ENCODE measurements around the gene RNF220.
A peak's percentile ranks its signal among the peaks of the same experiment; 100 is the strongest.

The RNF220 gene

DNA sequence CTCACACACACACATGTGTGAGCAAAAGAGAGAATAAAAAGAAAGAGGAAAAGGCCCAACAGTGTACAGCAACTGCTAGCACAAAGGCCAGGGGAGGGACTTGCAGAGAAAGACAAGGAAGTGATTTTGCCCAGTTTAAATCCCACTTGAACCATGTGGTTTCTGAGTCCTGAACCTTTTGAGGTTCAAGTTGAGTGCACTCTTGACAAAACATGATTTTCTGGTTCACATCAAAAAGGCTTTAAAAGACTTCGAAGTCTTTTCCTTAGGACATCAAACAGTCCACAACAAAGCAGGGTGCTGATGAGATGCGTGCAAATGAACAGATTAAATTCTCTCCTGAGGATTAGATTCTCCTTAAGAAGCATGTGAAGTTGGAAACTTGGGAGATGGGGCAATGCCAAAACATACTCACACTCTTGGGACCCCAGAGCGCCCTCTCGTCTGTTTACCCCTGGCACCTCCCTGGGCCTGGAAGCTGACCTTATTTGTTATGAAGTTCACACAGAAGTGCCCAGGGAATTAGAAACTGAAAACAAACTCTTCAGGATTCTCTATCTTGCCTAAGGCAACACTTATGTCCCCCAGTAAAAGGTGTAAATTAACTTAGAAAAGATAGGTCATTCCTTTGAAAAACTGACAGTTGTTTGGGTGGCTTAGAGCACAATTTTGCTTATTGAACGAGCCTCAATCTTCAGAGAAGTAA, 31.5 kb downstream of the RNF220 start:
- peak; percentile 73 for DNase-seq

DNA sequence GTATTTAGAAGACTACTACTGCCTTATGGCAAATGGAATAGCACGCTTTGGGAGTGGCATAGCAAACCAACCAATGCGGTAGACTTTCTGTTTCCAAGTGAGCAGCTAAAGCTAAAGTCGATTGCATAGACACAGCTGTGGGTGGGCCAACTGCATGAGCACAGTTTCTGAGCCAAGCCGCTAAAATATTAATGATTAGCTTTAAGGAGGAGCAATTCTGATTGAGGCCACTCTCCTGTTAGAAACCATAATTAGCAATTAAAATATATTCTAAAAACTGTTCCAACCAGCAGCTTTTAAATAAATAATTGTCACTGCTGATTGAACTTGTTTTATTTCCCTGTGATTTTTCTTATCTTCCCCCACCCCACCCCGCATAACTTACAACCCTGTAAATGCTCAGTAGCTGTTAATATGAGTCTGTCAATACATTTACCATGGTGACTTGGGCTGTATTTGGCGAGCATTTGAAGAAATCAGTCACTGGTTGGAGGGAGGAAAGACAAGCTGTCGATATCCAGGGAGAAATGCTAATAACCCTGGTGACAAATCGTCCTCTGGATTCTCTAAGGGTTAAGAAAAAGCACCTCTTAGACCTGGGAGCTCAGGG, 32.2 kb downstream of the RNF220 start:
- DNase-seq = peak; percentile 34

DNA sequence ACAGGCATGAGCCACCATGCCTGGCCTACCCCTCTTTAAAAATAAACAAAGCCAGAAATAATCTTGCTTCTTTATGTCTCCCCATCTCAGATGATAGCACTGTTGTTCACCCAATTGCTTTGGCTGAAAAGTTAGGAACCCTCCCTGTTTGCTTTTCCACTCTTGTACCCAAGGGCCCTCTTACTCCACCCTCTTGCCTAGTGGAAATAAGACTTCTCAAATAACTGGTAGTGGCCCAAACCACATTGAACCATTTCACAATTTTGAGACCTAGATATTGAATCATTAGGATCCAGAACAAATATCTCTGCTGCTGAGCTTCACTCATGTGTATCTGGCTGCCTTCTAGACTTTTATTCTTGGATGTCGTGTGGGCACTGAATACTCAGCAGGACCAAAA, 37.7 kb downstream of the RNF220 start:
- DNase-seq = no peak

DNA sequence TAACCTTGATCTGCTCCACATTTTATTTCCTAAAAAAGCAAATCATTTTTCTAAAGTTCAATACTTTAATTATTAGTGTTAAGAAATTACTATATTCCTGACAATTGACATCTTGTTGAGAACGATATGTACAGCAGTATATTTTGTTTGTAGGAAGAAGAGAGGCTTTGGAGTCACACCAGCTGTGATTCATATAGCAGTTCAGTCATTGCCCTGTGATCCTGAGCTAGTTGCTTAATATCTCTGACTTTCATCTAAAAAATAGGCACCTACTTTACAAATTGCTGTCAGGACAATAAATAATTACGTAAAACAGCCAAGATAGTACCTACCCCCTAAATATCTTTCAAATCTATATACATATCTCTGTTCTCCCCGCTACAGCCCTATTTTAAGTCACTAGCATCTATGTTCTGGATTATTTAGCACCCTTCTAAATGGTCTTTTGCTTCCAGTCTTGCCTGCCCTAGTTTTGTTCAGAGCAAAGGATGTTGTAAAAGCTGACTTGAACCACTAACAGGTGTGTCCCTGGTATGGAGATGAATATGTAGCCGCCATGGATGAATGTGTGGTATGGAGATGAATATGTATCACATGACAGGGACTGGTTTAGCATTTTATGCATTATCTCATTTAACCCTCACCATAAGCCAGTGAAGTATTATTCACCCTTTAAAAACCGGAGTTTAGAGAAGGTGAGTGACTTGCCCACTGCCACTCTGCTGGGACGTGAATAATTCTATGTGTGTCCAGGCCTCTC, 42.2 kb downstream of the RNF220 start:
- DNase-seq = no peak

DNA sequence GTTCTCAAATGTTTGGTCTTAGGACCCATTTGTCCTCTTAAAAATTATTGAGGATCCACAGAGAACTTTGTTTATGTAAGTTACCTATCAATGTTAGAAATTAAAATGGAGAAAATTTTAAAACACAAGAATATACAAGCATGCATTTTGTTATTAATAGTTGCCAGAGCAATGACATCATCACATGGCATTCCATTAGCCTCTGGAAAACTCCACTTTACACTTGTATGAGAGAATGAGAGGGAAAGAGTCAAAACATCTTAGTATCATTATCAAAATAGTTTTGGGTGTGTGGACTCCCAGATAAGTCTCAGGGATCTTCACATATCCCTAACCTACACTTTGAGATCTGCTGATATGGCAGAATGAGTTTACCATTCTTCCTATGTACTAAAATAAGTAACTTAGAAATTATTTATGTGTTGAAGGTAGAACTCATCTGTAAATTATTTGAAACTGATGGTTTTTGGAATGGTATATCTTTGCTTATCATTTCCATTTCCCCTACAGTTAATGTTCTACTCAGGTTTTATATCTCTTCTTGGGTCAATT, 48.8 kb downstream of the RNF220 start:
- no peak for DNase-seq

DNA sequence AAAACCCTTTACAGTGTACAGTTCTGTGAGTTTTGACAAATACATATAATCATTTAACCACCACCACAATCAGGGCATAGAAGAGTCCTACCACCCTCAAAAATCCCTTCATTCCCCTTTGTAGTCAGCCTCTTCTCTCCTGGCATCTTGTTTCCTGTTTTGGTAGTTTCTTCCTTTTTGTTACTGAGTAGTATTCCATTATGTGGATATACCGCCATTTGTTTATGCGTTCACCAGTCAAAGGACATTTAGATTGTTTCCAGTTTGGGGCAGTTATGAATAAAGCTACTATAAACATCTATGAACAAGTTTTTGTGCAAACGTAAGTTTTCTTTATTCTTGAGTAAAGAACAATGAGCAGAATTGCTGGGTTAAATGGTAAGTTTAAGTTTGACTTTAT, 49.6 kb downstream of the RNF220 start:
- DNase-seq = no peak

DNA sequence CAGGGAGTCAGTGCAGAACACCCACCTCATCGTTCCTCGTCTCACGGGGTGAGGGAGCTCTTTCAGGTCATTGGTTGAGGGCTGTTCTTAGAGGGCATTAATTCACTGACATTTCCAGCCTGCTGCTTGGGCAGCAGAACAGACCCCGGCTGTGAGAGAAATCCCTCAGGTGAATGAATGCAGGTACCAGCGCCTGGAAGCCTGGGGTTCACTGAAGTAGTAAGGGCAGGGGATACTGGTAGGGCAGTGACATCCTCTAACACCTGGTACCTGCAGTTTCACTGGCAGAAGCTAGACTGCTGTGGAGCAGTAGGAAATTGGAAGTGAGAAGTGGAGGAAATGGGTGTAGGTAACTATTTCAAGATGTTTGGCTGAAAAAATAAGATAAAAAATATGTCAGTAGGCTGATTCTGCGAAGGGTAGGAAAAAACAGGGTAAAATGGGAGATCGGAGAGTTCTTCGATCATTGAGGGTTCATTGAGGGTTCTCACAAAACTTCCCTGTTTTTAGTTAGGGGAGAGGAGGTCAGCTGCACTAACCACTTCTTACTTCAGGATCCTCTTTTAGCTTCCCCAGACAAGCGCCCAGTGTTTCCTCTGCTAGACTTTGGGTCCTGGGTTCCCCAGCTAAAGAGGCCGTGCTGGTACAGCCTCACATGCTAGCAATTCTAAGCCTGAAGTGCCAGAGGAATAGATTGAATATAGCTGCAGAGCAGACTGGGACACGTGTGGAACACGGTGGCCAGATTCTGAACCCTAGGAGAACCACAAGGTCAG, 55.2 kb downstream of the RNF220 start:
- no peak for DNase-seq

DNA sequence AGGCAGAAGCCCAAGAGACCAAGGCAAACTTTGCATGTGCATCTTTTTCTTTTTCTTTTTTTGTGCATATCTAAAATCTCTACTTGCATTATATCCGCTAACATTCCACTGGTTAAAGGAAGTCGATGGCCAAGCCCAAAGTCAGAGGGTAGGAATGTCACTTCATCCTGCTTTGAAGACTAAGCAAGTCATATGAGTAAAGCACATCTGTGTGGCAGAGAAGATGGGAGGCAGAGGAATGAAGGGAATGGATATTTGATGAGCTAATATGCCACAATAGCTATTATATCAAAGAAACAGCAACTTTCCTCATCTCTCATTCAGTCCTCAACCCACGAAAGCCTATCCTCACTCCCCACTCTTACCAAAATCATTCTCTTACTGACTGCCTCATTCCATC, 59.3 kb downstream of the RNF220 start:
- DNase-seq = no peak

DNA sequence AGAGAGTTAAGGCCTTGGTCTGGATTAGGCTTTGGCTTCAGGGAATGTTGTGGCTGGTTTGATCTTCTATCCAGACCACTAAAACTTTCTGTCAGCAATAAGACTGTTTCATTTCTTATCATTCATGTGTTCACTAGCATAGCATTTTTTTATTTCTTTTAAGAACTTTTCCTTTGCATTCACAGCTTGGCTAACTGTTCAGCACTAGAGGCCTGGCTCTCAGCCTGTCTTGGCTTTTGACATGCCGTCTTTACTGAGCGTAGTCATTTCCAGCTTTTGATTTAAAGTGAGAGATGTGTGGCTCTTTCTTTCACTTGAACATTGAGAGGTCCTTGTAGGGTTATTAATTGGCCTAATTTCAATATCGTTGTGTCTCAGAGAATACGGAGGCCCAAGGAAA, 62.5 kb downstream of the RNF220 start:
- DNase-seq = no peak

DNA sequence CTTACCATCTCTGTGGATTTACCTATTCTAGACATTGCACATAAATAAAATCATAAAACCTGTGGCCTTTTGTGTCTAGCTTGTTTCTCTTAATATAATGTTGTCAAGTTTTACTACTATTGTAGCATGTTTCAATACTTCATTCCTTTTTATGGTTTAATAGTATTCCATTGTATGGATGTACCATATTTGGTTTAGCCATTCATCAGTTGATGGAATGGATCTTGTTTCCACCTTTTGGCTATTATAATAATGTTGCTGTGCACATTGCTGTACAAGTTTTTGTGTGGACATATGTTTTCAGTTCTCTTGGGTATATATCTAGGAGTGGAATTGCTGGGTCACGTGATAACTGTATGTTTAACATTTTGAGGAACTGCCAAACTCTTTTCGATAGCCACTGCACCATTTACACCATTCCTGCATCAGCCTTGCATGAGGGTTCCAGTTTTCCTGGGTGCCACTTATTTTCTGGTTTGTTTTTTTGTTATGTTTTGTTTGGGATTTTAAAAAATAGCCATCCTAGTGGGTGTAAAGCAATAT, 66.9 kb downstream of the RNF220 start:
- no peak for DNase-seq

DNA sequence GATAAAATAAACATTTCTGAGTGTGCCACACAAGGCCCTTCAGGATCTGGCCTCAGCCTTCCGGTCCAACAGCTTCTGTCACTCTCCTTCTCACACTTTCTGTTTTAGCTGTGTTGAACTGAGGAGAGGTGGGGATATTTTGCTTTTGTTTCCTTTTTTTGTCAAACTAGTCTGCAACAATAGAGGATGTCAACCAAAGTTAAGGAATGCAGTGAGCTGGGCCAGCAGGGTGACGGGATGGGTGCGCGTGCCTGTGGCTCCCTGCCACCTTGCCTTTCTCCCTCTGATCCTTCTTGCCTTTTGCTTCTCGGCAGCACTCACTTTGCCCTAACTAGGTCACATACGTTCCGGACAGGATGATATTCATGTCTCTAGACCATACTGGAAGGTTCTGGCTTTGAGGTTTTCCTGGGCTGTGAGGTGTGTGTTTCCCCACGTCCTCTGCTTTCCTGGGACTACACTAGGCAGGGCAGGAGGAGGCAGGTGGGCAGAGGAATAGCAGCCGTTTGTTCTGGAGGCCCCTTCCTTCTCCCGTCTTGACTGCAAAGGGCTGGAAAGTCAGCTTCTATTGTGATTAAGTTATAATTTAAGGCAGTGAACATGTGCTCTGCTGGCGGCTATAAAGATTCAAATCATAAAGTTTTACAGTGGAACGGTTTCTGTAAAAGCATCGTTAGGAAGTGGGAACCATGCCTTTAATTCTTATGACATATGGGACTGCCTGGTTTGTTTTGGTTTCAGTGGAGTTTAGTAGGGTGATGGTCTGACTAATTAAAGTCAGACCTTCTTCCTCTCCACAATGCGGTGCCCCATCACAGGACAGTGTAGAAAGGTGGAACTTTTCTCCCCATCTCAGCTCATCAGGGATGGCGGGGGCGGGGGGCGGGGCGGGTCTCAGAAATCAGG, 67.8 kb downstream of the RNF220 start:
- DNase-seq = no peak

DNA sequence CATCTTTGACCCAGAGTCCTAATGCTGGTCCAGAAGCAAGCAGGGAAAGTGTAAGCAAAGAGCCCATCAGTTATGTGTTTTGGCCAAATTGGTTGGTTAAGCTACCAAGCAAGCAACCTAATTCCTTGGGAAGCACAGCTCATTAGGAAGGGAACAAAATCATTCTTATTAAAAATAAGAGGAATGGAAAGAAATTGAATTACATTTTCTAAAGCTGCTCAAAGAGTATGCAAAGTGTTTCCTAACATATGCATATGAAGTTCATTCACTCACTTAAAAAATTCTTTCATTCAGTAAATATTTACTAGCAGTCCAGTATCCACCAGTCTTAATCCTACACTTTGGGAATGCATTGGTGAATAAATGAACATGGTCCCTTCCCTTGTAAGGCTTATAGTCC, 71.8 kb downstream of the RNF220 start:
- no peak for DNase-seq

DNA sequence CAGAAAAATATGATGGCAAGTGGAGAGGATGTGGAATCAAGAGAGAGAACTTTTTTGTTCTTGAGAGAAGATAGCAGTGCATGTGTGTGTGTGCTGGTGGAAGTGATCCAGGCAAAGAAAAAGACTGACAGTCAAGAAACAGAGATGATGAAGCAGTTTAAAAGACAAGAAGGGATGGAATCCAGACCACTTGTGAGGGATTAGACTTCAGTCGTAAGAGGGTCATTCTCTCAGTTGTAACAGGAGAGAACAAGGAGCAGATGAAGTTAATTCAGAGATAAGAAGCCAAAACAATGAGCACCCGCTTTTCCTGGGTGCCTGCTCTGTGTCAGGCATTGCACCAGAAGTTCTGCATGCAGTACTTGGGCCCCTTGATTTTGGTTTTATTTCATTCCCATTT, 76.6 kb downstream of the RNF220 start:
- no peak for DNase-seq

DNA sequence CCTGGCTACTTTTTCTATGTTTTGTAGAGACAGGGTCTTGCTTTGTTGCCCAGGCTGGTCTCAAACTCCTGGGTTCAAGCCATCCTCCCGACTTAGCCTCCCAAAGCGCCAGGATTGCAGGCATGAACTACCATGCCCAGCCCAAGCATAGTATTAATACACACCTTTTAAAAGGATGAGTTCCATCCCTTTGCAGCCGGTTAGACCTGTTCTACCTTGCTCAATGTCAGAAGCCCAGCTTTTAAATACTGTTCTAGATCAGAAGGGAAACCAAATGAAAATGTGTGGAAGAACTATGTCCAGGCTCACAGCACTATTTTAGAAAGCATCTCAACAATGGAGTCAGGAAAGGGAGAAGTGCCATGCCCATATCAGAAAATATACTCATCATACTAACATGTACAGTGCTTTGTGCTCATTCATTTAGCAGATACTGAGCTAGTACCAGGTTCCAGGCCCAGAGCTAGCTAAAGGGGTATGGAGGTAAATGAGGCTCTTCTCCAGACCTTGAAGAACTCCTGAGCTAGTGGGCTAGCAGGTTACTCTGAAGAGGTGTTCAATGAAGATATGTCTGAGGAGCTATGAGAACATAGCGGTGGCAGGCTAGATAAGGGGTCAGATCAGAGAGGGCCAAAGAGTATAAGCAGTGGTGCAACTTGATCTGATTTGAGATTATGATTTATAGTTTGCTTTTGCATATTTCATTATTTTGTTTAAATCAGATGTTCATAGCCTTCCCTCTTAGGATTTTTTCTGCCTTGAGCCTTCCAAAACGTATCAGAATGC, 78.2 kb downstream of the RNF220 start:
- DNase-seq = no peak

DNA sequence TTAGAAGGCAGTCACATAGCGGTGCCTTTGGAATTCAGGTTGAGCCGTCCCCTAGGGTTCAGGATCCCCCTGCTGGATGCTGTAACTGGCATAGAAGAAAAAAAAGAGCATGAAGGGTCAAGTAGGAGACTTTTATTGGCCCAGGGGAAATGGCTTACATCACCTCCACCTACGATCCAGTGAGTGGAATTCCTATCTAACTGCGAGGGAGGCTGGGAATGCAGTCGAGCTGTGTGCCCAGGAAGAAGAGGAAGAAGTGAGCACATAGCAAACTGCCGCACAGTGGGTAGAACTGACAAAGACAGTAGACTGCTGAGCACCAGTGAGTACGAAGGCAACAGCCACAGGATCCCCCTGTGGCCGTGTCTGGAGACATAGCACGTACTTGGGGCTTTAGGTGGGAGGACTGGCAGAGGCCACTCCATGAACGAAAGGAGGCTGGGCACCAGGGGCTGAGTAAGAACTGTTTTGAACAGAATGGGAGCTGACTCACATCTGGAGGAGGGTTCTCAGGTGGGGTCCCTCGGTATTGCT, 79.2 kb downstream of the RNF220 start:
- DNase-seq = no peak

DNA sequence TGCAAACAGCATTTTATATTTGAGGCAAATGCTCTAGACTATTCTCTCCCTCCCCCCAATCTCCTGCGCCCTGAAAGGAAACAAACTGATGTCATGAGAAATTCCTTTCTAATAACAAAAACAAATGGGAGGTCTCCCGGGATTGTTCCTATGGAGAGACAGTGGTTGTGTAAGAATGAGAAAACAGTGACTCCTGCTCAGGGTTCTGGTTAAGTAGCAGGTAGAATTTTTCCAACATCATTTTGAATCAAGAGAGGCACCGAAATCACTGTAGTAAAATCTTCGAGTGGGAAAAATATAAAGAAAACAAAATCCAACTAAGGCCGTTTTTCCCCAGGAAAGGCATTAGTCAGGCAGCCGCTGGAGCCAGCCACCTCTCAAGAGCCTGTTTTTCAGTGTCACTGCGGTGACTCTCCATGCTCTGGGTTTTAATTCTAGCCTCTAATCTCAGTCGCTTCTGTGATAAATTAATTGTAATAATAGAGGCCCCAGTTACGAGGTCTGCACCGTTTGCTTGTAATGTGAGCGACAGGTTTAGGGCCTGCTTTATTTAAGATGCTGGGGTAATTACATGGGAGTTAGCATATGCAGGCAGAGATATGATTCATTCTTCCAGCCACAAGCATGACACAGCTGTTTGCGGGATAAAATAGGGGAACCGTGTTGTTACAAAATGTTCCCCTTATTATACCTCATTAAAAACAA, 80.3 kb downstream of the RNF220 start:
- peak; percentile 45 for DNase-seq

DNA sequence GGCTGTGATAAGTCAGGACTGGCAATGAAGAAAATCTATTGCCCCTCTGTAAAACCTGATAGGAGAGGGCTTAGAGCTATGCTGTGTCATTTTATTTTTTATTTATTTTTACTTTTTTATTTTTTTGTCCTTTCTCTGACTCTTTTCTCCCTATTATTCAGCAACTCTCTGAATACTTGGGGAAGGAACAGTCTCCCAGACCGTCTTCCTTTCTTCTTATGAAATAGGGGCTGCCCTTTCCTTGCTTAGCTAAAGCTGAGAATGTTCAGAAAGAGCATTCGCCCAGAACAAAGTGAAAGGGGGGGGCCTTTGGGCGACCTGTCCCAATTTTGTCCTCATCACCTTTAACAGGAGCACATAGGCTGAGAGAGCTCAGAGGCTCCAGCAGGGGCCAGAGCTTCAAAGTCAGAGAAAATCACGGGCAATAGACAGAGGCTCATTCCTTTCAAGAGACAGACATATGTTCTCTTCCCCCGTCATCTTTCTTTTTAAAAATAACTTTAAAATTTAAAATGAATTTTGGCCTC, 80.9 kb downstream of the RNF220 start:
- DNase-seq = peak; percentile 24

DNA sequence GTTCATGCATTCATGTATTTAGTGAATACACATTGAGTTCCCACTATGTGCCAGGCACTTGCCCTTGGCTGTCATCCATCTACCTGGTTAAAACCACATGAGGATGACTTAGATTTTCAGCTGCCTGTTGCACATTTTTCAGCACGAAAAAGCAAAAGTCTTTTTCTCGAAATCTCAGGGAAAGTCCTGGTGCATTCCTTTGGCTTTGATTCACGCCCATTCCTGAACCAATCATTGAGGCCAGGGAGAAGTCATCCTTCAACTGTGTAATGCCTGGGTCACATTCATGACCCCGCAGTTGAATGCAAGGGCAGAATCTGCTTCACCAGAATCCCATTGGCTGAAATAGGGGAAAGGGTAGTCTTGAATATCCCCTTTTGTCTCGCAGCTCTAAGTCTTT, 84.4 kb downstream of the RNF220 start:
- no peak for DNase-seq

DNA sequence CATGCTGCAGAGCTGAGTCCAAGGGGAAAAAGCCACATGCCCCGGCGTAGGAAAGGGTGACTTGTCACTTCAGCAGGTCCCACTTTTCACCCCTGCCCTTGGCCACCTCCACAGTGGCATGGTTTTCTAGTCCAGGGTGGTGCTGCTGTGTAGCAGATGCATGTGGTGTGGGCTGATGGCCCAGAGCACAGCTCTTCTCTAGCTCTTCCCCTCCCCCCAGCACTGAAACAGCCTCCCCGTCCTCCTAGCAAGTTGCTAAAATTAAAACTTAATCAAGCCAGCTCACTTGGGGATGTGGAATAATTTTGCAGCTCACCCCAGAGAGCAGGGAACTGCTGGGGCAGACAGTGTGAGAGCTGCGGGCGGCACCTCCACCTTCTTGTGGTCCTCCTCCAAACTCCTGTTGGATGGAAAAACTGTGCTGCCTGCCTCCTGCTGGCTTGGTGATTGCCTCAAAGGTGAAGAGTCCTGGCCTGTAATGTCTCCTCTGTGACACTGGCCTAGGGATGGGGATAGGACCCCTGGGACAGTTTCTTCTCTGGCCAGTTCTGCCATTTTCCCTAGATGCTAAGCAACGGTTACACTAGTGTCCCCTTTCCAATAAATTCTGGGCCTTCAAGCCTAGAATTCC, 91.6 kb downstream of the RNF220 start:
- no peak for DNase-seq

All from NCI-H2227 treated with DMSO at 0.1 percent for 48 hours (cell line).